Immature natural killer cell (primary cell): ENCODE results near the gene AMN. TPM values are rescaled to one million over a fixed set of nuclear protein-coding genes. Genes with fewer than 3 reads are reported as not detected.

Source experiments
- DNase-seq, 3 donors: peaks; one replicate each; pipeline ENCODE4 v3.0.0; 2022; ENCODE audit warnings: mixed read lengths in 1 of 3
- H3K27ac Mint-ChIP-seq, 6 donors: one replicate each; pipeline ENCODE4 v1.8.0; 2020; ENCODE audit warnings: mixed read lengths in 6 of 6, mild to moderate bottlenecking in 5 of 6, inconsistent platforms in 4 of 6, moderate library complexity in 3 of 6
- H3K27me3 Mint-ChIP-seq, 3 donors: one replicate each; pipeline ENCODE4 v1.8.0; 2020 to 2021; ENCODE audit warnings: low read depth in 3 of 3, mild to moderate bottlenecking in 3 of 3, mixed read lengths in 3 of 3, moderate library complexity in 3 of 3, inconsistent platforms in 1 of 3
- H3K36me3 Mint-ChIP-seq, 3 donors: one replicate each; pipeline ENCODE4 v1.8.0; 2020; ENCODE audit warnings: mixed read lengths in 3 of 3, inconsistent platforms in 2 of 3, mild to moderate bottlenecking in 2 of 3
- H3K4me1 Mint-ChIP-seq, 2 donors: one replicate each; pipeline ENCODE4 v1.8.0; 2020; ENCODE audit warnings: inconsistent platforms in 2 of 2, mild to moderate bottlenecking in 2 of 2, mixed read lengths in 2 of 2, moderate library complexity in 1 of 2
- H3K4me3 Mint-ChIP-seq, 5 donors: one replicate each; pipeline ENCODE4 v1.8.0; 2020; ENCODE audit warnings: mild to moderate bottlenecking in 5 of 5, mixed read lengths in 5 of 5, inconsistent platforms in 3 of 5, moderate library complexity in 3 of 5
- H3K9me3 Mint-ChIP-seq, 6 donors: one replicate each; pipeline ENCODE4 v1.8.0; 2020; ENCODE audit warnings: mild to moderate bottlenecking in 6 of 6, mixed read lengths in 6 of 6, inconsistent platforms in 4 of 6, moderate library complexity in 3 of 6
- polyA plus RNA-seq, 3 donors: library from polyadenylated mRNA; unstranded; fragments of 300-500 nt; fragmentation: Illumina TruSeq; gene quantifications; one replicate each; pipeline ENCODE4 v1.2.3, GENCODE V29; 2021

The AMN gene
- polyA plus RNA-seq, 3 donors from 2014 or later, result 0.52 to 1.2 TPM; not detected in 1

DNA sequence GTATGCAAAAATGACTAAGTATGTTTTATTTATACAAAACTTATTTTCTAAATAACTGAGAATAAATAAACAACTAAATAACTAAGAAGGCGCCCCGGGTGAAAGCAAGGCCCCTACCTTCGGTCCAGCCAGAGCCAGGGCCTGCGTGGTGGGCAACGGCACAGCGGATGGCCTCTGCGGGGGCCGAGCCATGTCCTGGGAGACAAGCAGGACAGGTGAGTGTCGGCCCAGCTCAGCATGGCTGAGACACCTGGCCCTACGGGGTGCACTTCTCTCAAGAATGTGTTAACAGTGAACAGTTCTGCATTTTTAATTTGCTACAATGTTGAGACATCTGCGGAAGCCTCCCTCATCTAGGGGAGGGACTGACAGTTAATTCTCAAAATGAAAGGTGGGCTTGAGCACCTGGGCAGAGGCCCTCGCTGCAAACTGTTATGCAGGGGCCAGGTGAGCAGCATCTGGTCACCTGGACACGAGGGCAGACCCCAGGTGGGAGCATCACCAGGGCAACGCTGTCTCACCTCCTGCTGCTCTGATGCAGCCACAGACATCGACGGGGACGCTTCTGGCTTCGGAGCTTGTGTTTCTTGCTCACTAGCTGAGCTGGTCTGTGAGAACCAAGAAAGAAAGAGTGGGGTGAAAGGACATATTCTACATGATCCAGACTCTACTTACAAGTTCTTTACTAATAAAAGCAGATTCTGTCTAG lies 31.8 kb downstream of the AMN start:
- Mint-ChIP-seq H3K4me3 (no peak overlapping the region), H3K27me3 (peaks cover 0 to 9% (median 2%) of the 10 kb centered on the region in 3 donors), H3K27ac (no peak overlapping the region), H3K36me3 (no peaks in the 10 kb centered on the region), H3K4me1 (peaks cover 4 to 6% of the 10 kb centered on the region in 2 donors), H3K9me3 (no peaks in the 10 kb centered on the region)
- no peak for DNase-seq

DNA sequence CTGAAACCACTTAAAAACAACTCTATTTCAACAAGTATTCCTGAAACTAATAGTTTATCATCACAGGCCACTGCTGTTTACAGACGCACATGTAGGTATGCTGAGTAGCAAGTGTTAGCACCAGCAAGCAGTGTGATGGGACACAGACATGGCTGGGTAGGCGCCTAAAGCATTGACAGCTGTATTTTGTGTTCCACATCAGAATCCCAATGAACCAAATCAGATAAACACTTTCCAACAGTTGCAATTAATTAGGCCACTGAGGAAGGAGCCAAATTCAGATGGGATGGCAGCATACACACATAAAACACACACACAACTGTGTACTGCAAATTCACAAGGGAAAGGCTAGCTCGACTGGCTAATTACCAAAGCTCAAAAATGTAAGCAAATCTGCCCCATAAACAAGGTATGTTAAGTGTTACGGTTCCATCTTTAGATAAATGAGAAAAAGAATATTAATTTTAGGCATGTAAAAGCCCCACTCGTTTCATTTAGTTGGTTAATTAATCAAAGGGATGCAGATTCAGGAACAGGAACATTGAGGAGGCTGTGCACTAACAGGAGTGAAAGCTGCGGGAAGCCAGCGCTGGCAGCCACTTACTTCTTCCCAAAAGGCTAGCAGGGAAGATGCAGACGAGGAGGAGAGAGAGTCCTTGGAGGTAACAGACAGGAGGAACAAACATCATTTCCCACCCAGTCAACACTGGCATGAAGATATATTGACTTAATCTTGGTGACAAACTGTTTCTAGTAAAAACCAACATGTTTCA lies 33.4 kb downstream of the AMN start:
- no peak overlapping the region for H3K27ac Mint-ChIP-seq

DNA sequence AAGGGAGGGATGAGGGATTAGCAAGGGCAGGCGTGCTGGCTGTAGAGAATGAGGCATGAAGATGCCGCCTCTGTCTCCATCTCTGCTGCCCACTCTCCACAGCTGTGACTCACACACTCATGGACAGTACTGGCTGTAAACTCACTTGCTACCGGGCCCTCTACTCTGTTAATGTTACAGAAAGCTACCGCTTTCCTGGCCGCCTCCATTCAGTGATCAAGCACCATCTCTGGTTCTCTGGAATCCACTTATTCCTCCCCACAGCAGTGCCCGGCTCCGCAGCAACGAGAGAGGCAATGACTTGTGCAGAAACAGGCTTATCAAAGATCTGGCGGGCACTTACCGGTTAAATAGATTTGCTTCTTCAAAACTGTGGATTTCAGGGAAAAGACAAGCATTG lies 34.8 kb downstream of the AMN start:
- Mint-ChIP-seq H3K27me3 (peaks cover 2 to 3% (median 2%) of the 10 kb centered on the region in 3 donors), H3K9me3 (no peaks in the 10 kb centered on the region), H3K27ac (no peak overlapping the region), H3K36me3 (no peaks in the 10 kb centered on the region), H3K4me3 (no peak overlapping the region), H3K4me1 (no peaks in the 10 kb centered on the region)
- no peak for DNase-seq

More for the DNA sequence above, 33.4 kb downstream of the AMN start:
- H3K9me3 Mint-ChIP-seq, result no peaks in the 10 kb centered on the region
- H3K36me3 Mint-ChIP-seq, result no peaks in the 10 kb centered on the region
- H3K27me3 Mint-ChIP-seq, result peaks cover 2 to 6% (median 3%) of the 10 kb centered on the region in 3 donors
- no peaks in the 10 kb centered on the region for H3K4me1 Mint-ChIP-seq
- no peak for DNase-seq
- no peak overlapping the region for H3K4me3 Mint-ChIP-seq

DNA sequence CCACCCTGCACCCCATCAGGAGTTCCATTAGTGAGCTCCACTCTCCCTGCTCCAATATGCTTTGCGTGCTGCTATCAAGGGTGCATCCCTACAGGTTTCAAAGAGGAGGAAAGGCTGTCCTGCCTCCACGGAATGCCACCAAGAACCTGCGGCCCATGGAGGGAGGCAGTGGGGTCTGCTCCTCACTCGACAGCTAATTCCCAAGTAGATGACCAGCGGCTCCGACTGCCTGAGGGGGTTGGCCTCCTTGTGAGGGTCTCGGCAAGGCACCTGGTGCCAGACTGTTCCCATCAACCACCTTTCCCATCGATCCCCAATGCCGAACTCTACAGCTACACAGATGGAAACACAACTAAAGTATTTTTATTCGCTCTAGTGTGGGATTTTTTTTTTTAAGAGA lies 36.0 kb downstream of the AMN start:
- no peak overlapping the region for H3K27ac Mint-ChIP-seq
- H3K27me3 Mint-ChIP-seq, result peaks cover 1 to 3% (median 2%) of the 10 kb centered on the region in 3 donors
- H3K36me3 Mint-ChIP-seq, result no peaks in the 10 kb centered on the region
- H3K9me3 Mint-ChIP-seq, result no peaks in the 10 kb centered on the region
- H3K4me1 Mint-ChIP-seq, result no peaks in the 10 kb centered on the region
- no peak for DNase-seq
- H3K4me3 Mint-ChIP-seq, result no peak overlapping the region

DNA sequence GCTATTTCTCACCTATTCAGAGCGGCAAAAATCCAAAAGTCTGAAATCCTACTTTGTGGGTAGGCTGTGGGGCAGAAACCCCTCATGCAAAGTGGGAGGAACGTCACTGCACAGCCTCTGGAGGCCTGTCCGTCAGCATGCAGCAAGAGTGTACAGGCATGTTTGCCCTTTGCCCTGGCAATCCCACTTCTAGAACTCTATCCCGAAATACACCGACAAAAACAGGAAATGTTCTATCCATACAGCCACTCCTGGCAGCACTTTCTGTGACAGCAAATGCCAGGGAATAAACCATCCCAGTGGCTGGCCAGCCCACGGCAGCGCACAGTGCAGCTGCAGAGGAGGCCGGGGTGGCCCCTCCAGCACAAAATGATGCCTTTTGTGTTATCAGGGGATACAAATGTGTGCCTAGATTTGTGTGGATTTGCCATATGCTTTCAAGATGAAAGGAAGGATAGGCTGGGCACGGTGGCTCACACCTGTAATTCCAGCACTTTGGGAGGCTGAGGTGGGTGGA lies 39.7 kb downstream of the AMN start:
- no peak overlapping the region for H3K27ac Mint-ChIP-seq
- peaks cover 0 to 2% (median 2%) of the 10 kb centered on the region in 3 donors for H3K27me3 Mint-ChIP-seq
- H3K36me3 Mint-ChIP-seq, result no peaks in the 10 kb centered on the region
- no peak overlapping the region for H3K4me3 Mint-ChIP-seq
- no peaks in the 10 kb centered on the region for H3K9me3 Mint-ChIP-seq
- no peaks in the 10 kb centered on the region for H3K4me1 Mint-ChIP-seq
- DNase-seq, result no peak

DNA sequence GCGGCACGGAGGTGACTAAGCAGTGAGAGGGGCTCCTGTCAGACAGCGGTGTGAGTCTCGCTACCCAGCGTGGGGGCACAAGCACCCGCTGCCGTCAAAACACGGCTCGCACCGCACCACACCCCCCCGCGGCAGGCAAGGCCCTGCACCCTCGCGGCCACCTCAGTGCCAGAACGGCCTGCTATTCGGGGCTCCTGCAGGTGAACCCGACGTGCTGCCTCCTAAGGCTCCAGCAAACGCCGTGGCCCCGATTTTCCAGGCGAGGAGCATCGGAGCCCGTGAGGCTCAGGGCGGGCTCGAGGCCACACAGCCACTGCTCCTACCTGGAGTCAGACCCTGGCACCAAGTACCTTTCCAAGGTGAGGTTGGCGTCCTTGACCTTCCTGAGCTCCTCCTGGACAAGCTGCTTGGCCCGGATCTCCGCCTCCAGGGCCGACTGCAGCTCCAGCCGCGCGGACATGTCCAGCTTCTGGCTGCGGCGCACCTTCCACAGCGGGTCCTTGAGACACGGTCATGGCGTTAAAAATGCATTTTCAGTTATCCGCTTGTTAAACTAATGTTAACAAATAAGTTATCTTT lies 41.8 kb downstream of the AMN start:
- DNase-seq, result no peak
- Mint-ChIP-seq H3K9me3 (no peaks in the 10 kb centered on the region), H3K4me1 (no peaks in the 10 kb centered on the region), H3K27me3 (peaks cover 0 to 2% (median 2%) of the 10 kb centered on the region in 3 donors), H3K27ac (no peak overlapping the region), H3K36me3 (no peaks in the 10 kb centered on the region), H3K4me3 (no peak overlapping the region)

DNA sequence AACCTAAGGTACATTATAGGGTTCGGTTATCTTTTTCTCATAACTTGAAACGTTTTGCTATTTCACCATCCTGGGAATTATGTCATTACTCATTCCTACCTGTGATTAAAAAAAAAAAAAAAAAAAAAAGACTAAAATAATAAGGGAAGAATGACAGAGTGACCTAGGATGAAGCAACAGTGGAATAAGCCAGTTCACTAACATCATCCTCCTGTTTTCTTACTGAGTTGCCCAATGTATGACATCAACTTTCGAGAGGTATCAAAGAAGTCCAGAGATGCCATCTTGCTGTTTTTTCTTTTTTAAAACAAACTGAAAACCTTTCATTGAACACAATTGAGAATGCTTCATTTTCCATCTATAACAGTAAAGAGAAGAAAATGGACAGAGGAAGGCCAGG lies 42.8 kb downstream of the AMN start:
- Mint-ChIP-seq H3K9me3 (no peaks in the 10 kb centered on the region), H3K27ac (no peak overlapping the region), H3K4me3 (no peak overlapping the region), H3K36me3 (no peaks in the 10 kb centered on the region), H3K4me1 (no peaks in the 10 kb centered on the region), H3K27me3 (no peaks in the 10 kb centered on the region)
- DNase-seq, result no peak

DNA sequence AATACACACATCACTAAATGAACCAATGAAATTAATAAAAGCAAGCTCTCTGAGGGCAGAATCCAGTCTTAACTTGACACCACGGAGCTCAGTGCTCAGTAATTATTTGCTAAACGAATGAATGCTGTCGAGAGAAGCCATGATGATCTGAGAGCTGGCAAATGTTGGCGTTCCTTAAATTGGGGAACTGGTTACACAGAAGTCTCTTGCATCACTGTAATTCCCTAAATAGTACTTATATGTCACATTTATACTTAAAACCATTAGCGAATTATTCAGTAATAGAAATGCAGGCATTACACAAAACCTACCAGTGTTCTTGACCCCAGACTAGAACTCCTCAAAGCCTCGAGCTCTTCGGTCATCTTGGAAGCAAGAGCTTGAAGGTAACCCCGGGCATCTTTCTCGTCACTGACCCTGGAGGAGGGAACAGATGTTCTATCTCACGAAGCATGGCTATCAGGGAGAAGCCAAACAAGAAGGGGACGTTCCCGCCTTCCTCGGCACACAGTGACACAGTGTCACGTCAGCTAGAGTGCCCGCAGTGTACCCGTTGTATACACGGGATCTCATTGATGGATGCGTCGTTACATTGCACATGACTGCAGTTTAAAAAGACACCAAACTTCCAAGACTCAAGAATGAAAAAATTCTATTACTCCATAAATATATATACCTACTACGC lies 43.6 kb downstream of the AMN start:
- Mint-ChIP-seq H3K4me1 (no peaks in the 10 kb centered on the region), H3K36me3 (no peaks in the 10 kb centered on the region), H3K27me3 (no peaks in the 10 kb centered on the region), H3K27ac (no peak overlapping the region), H3K4me3 (no peak overlapping the region), H3K9me3 (no peaks in the 10 kb centered on the region)
- no peak for DNase-seq

DNA sequence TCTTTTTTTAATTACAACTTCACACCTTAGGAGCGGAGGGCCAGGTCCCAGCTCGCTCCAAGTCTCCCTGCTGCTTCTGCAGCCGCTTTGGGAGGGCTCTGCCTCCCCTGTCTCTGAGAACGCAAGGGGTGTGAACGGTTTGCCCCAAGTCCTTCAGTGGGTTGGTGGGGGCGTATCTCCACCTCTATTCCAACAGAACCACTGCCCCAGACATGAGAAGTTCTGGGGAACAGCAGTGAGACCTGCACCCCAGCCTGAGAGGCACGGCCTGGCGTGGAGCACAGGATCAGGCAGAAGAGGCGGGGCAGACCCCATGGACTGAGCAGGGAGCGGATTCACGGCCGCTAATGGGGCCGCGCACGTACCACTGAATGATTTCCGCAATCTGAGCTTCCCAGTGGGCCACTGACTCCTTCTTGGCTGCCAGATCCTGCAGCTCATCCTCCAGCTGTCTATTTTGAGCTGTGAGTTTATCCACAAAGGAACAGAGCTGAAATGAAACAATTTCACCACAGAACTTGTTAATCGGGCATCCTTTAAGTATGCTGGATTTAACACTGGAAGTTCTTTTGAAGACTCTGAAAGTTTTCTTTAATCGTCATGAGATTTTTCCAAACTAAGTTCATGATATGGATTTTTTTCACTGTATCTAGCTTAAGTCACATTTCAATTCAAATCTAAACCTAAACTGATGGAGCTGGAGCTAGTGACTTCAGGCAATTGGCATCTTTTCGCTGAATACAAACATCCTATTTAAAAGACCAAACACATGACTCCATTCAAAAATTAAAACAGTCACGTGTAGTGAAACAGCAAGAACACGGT lies 44.4 kb downstream of the AMN start:
- Mint-ChIP-seq H3K4me3 (no peak overlapping the region), H3K27ac (no peak overlapping the region), H3K4me1 (no peaks in the 10 kb centered on the region), H3K27me3 (peaks cover 0 to 4% (median 0%) of the 10 kb centered on the region in 3 donors), H3K9me3 (no peaks in the 10 kb centered on the region), H3K36me3 (no peaks in the 10 kb centered on the region)
- no peak for DNase-seq

DNA sequence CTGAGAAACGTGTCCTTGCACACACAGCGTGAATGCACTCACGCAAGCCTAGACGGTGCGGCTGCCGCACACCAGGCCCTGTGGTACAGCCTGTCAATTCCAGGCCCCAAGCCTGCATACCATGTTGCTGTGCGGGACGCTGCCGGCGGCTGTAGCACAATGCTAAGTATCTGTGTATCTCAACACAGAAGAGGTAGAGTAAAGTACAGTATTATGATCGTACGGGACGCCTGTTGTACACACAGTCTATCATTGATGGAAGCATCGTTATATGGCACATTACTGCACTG lies 45.0 kb downstream of the AMN start:
- Mint-ChIP-seq H3K4me1 (no peaks in the 10 kb centered on the region), H3K36me3 (no peaks in the 10 kb centered on the region), H3K27ac (no peak overlapping the region), H3K27me3 (peaks cover 0 to 4% (median 0%) of the 10 kb centered on the region in 3 donors), H3K9me3 (no peaks in the 10 kb centered on the region), H3K4me3 (no peak overlapping the region)
- no peak for DNase-seq

DNA sequence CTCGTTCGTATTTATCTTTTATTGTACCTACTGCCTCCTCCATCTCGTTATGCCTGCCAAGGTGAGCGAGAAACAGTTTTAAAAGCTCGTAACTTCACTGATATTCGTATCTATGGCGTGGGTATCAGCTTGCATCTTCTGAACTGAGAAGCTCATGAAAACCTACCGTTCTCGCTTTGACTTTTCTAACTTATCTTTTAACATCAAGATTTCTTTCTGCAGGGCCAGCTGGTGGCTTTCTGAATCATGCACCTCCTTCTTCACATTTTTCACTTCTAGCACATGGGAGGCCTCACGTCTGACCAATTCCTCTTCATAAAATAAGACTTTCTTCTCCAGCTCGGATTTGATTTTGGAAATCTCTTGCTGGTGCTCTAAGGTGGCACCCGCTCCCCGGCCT lies 45.8 kb downstream of the AMN start:
- no peak for DNase-seq
- Mint-ChIP-seq H3K9me3 (no peaks in the 10 kb centered on the region), H3K4me3 (no peak overlapping the region), H3K4me1 (no peaks in the 10 kb centered on the region), H3K36me3 (no peaks in the 10 kb centered on the region), H3K27ac (no peak overlapping the region), H3K27me3 (peaks cover 0 to 4% (median 0%) of the 10 kb centered on the region in 3 donors)

DNA sequence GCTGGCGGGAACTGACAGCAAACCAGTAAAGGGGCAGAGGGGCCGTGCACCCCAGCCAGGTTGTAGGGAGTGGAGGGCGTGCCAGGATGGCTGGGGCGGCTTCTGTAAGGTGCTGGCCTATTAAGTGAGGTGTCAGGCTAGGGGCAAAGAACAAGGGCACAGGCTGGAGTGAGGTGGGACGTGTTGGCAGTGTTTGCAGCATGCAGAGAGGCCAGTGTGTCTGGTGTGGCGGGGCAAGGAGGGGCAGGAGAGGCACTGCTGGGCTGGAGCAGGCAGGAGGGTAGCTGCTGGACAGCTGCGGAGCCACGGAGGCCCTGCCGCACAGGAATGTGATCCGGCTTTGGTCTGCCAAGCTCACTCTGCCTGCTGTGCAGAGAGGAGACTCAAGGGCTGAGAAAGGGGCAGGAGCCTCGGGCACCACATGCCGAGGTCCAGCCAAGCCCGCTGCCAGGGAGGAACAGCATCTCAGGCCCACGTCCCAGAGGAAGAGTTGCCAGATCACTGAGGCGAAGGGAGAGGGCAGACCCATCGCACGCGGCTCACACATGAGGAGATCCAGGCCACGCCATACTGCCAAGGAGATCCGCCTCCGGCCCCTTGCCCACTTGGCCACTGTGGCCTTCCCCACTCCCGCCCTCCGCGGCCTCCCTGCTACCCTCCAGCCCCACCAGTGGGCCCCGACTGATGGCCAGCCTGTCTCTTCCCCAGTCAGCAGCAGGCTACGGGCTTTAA lies 46.8 kb downstream of the AMN start:
- H3K27ac Mint-ChIP-seq, result no peak overlapping the region
- H3K27me3 Mint-ChIP-seq, result peaks cover 0 to 6% (median 0%) of the 10 kb centered on the region in 3 donors
- DNase-seq, result no peak
- H3K4me3 Mint-ChIP-seq, result no peak overlapping the region
- H3K4me1 Mint-ChIP-seq, result no peaks in the 10 kb centered on the region
- no peaks in the 10 kb centered on the region for H3K36me3 Mint-ChIP-seq
- no peaks in the 10 kb centered on the region for H3K9me3 Mint-ChIP-seq

DNA sequence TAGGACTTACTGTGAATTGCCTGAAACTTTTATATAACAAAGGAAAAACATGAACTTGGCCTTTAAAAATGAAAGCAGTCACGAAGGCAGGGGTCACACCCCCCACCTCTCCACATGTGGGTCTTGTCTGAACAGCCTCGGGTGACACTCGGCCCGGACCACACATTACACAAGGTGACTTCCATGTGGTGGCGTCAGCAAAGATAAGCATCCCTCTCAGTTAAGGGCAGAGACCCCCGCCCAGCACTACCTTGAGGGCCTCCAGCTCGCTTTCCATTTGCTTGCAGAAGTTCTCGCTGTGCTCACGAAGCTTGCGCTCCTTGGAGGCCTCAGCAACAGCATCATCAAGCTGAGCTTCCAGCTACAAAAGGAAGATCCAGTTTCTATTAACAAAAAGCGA lies 47.4 kb downstream of the AMN start:
- no peak overlapping the region for H3K4me3 Mint-ChIP-seq
- H3K27ac Mint-ChIP-seq, result no peak overlapping the region
- peaks cover 0 to 6% (median 0%) of the 10 kb centered on the region in 3 donors for H3K27me3 Mint-ChIP-seq
- no peaks in the 10 kb centered on the region for H3K4me1 Mint-ChIP-seq
- DNase-seq, result no peak
- no peaks in the 10 kb centered on the region for H3K36me3 Mint-ChIP-seq
- no peaks in the 10 kb centered on the region for H3K9me3 Mint-ChIP-seq
